NCI-H345 treated with DMSO at 0.1 percent for 48 hours (cell line): ENCODE results near the gene RUNX1.
A peak's percentile ranks its signal among the peaks of the same experiment; 100 is the strongest.

Experiments used
- DNase-seq: peaks from one replicate; lab custom pipeline; 2025; ENCODE audit not compliant: unreplicated experiment; lab: John Stamatoyannopoulos, UW

RUNX1 gene

DNA sequence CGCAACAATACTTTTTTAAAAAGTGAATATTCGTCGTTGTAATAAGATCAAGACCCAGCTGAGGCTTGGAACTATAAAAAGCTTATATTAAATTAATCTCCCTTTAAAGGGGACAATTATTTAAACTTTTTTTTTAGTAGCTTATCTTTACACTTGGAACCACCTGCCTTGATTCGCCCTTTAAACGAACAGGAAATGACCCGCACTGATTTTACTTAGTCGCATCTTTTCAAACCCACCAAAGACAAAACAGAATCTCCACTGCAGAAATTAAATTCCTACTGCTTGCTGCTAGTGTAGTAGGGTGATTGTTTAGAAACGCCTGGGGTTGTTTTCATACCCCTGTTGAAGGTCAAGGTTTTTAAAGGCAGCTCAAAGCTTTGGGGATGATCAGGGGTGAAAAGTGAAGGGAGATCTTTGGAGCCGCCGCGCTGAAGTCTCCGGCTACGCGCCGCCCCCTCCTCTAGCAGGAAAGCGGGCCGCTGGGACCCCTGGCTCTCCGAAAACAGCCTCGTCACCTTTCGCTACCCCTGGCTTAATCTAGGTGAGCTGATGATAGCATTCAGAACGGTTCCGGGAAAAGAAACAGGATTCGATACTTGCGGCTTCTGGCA is 163.4 kb downstream of the RUNX1 start:
- no peak for DNase-seq

- DNase-seq = no peak
These were observed 164.0 kb downstream of the RUNX1 start for GRCh38 chr21:34885125-34885524.

GRCh38 chr21:34884346-34884929 is 164.7 kb downstream of the RUNX1 start:
- DNase-seq = no peak

DNA sequence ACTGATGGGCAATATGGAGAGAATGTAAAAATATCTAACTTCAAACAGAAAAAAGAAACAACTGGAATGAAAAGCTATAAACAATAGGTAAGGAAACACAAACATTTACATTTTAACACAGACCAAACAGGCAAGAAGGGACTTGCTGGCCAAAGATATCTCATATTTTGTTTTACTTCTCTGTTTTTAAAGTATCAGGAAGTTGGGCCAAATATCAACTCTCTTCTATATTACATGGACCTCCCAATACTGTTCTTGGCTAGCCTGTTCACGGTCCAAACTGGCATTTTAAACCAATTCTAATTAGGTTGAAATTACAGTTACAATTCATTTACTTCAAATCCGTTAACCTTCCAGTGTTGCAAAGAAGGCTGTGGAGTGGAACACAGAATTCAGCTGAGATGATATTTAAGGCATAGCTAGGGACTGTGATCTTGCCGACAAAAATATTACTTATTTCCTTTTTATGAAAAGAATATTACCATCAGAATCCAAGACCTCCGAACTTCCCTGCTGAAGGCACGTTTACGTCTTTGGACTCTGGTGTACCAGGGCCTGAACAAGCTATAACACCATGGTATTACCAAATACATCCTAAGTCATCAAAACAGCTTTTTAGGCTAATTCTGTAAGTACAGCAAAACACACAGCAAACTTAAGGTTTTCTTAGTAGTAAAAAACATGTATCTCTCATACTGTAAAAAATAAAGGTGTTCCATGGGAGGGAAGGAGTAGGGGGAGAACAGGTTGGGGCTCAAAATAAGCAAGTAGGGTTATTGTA is 165.4 kb downstream of the RUNX1 start:
- DNase-seq = no peak

DNA sequence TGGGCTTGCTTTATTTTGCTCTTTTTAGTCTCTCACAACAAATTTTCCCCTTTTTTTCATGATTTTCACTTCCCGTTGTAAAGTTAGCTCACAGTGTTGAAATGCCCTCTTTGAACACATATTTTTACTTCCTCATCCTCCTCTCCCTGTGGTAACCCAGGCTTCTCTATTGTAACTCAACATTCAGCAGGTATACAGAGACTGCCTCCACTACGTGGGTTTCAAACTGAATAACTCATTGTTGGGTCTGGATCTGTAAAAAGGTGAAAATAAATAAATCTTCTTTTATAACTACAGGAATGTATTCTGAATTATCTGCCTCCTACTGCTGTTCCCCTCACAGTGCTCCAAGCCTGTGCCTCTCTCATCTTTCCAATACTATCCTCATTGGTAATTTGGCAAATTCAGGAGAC is 166.4 kb downstream of the RUNX1 start:
- no peak for DNase-seq

DNA sequence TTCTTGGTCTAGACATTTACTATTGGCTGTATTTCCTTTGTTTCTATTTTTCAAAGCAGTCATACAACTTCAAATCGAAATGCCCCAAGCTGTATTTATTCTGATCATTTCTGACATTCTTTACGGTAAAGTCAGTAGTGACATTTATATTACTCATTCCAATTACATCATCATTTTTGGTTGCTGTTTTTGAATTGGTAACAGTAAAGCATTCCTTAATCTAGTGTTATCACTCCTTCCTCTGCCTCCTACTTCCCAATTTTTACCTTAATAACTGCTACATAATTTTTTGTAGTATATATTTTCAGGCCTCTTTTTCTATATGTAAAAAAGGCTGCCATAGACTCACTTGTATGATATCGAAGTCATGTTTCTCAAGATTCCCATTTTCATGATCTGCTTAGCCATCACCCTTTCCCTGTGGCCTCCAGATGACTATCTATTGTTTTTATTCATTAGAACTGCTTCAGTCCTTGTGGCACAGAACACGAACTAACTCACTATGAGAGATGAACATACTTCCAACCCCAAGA is 167.2 kb downstream of the RUNX1 start:
- no peak for DNase-seq

- no peak for DNase-seq
These were observed 167.7 kb downstream of the RUNX1 start for GRCh38 chr21:34881421-34881820.

- DNase-seq = no peak
These were observed 168.7 kb downstream of the RUNX1 start for GRCh38 chr21:34880401-34880800.

GRCh38 chr21:34878940-34879339 is 170.2 kb downstream of the RUNX1 start:
- DNase-seq = peak; percentile 77

- DNase-seq = peak; percentile 92
These were observed 170.6 kb downstream of the RUNX1 start for GRCh38 chr21:34878501-34878900.

DNA sequence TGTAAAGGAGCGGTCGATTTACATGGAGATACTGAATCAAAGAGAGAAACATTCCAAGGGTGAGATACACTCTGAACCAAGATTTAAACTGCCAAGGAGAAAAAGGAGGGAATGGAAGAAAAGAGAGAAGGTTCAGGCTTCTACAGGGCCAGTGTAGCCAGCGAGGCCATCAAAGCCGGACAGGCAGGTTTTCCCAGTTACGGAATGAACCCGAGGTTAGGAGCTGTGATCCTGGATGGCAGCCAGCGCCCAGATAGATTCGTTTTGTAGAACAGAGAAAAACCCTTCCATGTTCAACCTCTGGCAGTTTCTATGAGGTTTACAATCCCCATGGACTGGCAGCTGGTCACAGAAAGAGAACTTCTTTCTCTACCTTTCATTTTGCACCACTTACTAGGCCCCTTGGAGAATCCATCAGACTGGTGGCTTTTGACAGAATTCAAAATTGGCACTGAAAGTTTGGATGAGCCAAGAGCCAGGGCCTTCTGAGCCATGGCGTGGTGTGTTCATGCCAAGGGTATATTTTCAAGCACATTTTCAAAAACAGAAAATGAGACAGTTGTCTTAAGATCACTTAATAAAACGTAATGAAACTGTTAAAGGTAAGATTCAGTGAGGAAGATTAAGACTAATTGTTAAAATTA is 171.5 kb downstream of the RUNX1 start:
- peak; percentile 13 for DNase-seq

DNA sequence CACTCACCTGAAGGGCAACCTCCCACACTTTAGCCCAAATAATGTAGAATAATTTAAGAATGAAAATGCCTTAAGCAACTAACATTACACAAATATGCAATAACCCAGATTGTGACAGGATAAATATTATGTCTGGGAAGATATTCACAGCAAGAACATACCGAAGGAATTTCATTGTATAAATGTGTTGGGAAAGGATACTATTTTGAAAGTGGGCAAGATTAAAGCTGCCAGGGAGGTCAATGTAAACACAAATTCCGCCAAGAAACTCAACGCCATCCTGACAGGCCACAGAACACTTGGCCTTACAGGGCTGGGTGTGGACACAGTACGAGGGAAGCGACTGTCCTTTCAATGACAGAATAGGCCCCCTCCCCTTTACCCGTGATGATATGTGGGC is 173.3 kb downstream of the RUNX1 start:
- no peak for DNase-seq

DNA sequence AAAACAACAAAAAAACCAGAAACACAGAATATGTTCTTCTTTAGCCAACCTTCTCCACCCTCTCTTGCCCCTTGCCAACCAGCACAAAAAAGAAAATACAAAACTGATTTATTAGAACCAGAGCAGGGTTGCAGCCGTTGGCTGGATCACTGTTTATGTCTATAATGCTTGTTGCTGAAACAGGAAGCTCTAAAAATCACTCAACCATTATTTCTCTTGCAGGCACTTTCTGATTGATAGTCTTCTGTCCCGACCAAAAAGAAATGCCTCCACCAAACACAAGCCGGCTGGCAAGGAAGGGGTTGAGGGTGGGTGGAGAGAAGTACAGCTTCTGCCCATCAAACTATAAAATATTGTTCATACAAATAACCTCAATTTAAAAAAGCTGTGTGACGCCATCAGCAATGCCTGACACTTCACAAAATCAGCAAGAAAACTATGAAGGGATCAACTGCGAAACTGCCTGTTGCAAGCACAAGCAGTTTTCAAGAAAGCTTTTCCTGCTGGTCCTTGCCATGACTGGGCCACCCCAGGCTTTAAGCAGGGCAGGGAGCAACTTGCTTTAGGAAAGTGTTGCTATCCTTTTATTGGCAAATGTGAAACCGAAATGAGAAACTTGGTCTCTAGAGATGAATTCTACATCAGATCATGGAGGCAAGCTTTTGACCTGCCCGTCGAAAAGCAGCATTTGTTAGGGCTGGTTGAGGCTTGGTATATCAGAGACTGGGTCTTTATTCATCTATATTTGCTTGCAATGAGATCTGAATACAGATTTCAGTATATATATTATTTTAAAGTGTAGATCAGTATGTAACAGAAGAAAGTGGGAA is 174.2 kb downstream of the RUNX1 start:
- no peak for DNase-seq

DNA sequence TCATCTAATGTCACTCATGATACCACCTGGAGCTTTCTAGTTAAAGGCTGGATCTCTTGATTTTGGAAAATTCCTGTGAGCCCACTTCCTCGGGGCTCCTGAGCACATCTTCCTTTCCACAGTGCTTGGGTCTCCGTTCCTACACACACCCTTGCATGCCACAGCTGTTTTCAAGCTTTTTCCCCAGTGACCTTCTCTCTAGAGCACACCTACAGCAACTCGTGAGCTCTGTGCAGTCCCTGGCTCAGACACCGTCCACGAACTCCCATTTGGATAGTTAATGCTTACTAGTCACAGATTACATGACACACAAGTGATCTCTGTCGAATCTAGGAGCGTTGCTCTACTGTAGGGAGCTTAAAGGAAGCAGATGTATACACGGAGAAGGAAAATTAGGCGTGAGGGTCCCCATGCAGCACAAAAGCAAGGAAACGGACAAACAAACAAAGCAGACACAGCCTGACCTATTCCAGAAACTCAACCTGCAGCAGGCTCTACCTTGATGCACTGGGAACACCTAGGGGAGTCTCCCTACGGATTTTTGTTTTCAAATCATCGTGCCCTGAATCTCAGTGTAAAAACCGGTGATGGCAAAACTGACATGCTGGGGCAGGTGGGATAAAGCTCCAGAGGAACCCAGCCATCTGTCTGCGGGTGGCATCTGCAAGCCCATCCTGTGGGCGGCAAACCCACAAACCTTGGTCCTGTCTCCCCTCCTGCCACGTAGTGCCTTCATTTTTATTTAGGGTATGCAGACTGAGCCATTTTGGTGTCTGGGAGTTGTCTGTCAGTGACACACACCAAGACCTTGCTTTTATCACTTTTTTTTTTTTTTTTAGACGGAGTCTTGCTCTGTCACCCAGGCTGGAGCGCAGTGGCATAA is 177.8 kb downstream of the RUNX1 start:
- DNase-seq = no peak

GRCh38 chr21:34870246-34870645 is 178.9 kb downstream of the RUNX1 start:
- no peak for DNase-seq

DNA sequence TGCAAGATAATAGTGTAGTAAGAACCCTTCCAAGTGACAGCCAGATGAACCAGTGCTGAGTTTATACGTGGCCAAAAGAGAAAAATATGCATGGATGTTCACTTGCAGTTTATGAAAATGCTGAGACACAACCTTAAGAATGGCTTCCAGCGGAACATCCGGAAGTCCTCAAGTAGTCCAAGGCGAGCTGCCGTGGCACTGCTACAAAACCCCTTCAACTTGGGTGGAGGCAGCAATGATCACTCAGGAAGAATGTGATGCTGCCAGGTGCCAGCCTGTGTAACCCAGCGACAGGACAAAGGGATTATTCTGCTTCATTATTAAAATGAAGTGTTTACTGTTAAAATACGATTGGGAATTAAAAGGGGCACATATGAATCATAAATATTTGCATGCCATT is 179.6 kb downstream of the RUNX1 start:
- DNase-seq = no peak

- no peak for DNase-seq
These were observed 181.3 kb downstream of the RUNX1 start for GRCh38 chr21:34867785-34868184.

DNA sequence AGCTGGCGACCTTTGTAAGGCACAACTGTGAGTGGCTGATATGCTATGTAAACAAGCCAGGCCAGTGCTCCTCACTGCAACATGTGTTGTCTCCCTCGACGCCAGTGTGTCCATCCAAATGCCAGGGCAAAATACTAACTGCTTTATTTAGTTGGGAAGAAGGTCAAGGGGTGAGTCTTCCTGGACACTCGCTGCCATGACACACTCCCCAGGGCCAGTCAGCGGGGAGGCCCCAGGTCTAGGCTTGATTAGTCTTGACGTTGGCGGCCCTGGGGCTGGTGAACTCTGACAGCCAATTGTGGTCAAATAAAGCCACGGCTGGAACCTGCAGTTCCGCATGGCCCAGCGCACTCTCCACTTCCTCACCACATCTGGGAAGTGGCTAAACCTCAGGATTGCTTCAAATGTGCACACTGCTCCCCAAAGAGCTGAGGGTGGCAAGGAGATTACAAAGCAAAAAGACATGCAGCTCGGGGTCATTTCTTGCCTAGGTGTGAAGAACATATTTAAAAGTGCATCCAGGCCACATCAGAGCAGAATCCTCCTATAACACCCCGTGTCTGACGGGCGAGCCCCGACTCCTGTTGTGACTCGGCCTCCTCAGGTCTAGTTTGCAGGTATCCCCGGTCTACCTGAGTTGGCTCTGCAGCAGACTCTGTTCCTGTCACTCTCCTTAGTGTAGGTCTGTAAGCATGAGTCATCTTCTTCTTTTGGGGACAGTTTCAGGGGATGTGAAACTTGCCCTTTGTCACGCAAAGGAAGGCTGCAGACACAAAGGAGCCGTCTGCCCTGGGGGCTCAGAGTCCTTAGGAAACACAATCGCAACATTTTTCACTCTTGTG is 183.5 kb downstream of the RUNX1 start:
- no peak for DNase-seq
